Gastroesophageal sphincter (tissue), 3 donors: ENCODE data around the gene OR2G3.

Experiments
- POLR2A ChIP-seq, 2 donors: fragments of 450-650 bp; IDR thresholded peaks; one replicate each; pipeline ENCODE4 v1.6.1; 2017; ENCODE audit warnings: antibody characterized with exemption in 2 of 2, mild to moderate bottlenecking in 2 of 2, moderate library complexity in 1 of 2
- POLR2AphosphoS5 ChIP-seq: sonication (generic); formaldehyde crosslinking; IDR thresholded peaks from one replicate; pipeline ENCODE4 v1.6.1; 2017; ENCODE audit warnings: antibody characterized with exemption
- TF ChIP-seq, protein P1 (sequence below), 4 experiments: fragments of 200-600 bp in 2 of 4; fragments of 450-650 bp in 2 of 4; sonication (generic) in 1 of 4; IDR thresholded peaks; one replicate each; pipeline ENCODE4 v1.5.1; 2017 to 2019; ENCODE audit warnings: antibody characterized with exemption in 4 of 4, mild to moderate bottlenecking in 2 of 4, moderate library complexity in 2 of 4

DNA sequence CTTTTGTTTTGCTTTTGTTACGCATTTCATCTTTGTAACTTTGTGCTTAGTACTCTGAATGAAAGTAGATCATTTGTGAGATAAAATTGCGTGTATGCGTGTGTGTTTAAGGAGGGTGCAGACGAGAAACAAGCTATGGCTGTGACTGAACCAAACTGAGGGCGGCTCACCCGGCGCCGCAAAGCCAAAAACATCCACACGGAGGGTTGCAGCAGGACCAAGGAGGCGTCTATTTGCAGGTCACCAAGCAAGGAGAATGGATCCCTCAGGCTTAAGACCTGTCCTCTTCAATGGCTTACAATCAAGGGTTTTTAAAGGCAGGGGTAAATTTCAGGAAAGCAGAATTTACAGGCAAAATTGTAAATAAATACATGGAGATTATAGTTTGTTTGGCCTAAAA is 43.7 kb upstream of the OR2G3 start:
- TF ChIP-seq POLR2A (IDR thresholded peaks at IDR 0.05) (no peak), POLR2AphosphoS5 (no peak)
- TF ChIP-seq, protein P1, sequence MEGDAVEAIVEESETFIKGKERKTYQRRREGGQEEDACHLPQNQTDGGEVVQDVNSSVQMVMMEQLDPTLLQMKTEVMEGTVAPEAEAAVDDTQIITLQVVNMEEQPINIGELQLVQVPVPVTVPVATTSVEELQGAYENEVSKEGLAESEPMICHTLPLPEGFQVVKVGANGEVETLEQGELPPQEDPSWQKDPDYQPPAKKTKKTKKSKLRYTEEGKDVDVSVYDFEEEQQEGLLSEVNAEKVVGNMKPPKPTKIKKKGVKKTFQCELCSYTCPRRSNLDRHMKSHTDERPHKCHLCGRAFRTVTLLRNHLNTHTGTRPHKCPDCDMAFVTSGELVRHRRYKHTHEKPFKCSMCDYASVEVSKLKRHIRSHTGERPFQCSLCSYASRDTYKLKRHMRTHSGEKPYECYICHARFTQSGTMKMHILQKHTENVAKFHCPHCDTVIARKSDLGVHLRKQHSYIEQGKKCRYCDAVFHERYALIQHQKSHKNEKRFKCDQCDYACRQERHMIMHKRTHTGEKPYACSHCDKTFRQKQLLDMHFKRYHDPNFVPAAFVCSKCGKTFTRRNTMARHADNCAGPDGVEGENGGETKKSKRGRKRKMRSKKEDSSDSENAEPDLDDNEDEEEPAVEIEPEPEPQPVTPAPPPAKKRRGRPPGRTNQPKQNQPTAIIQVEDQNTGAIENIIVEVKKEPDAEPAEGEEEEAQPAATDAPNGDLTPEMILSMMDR (IDR thresholded peaks at IDR 0.05): no peak
